GM10248 (cell line): Measurements from ENCODE around the gene SPATA17.
"Not testable (repeated sequence)": the region's sequence is repeated elsewhere in the genome, so short reads cannot be mapped to it uniquely, and the experiment has no call there.

ENCODE experiments used
- CTCF ChIA-PET: fragments of 300-600 bp; sonication (Branson Sonifier 250); formaldehyde crosslinking; extraction: SDS; loops from one replicate; lab custom pipeline; 2021; ENCODE audit warnings: antibody characterized with exemption; lab: Yijun Ruan, JAX
- POLR2A ChIA-PET: fragments of 350-650 bp; sonication (Branson Sonifier 250); formaldehyde crosslinking; extraction: SDS; loops from one replicate; lab custom pipeline; 2020; ENCODE audit warnings: antibody characterized with exemption; lab: Yijun Ruan, JAX
- DNase-seq: peaks from one replicate; pipeline ENCODE4 v3.0.0; 2012; ENCODE audit errors: extremely low spot score
- CTCF ChIP-seq: IDR thresholded peaks from 2 replicates; pipeline ENCODE4 v1.5.1; 2012; ENCODE audit warnings: mild to moderate bottlenecking, low read depth; ENCODE audit errors: extremely low read depth, missing control alignments, control extremely low read depth

SPATA17 gene

DNA sequence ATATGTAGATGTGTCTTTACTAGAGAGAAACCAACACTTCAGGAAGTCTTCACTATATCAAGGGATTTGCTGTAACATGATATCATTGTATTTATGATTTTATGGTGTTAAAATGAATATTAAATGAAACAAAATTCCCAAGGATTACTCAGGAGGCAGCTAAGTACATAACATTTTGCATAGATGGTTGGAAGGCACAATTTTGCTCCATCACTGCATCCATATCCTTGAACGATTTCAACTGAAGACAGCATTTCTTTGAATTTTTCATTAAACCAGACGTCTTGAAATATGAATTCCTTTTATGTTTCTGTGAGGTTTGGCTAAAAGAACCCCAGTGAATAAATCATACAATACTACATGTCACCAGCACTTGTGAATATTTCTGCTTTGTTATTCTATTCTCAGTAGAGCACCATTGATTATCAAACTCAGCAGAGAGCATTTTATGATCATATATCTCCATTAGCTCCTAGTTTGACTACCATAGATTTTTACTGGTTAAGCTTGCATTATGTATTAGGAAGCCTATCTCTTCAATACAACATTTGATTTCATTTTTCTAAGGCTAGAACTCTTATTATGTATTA, 37.3 kb downstream of the SPATA17 start:
- DNase-seq, result no peak
- POLR2A ChIA-PET, result no interaction called here
- no peak for TF ChIP-seq CTCF
- CTCF ChIA-PET, result interaction anchor here (1.3 to 1.4 kb wide), 2 partner anchors 10 to 619 kb away, joined by 3 to 4 read pairs; no protein-coding TSS in a partner anchor

GRCh38 chr1:217673387-217673786, 42.2 kb downstream of the SPATA17 start:
- no peak for TF ChIP-seq CTCF
- ChIA-PET POLR2A (no interaction called here), CTCF (interaction anchor here (2.5 kb wide), 1 partner anchor 13 kb away, joined by 10 read pairs; no protein-coding TSS in a partner anchor)
- DNase-seq, result no peak

DNA sequence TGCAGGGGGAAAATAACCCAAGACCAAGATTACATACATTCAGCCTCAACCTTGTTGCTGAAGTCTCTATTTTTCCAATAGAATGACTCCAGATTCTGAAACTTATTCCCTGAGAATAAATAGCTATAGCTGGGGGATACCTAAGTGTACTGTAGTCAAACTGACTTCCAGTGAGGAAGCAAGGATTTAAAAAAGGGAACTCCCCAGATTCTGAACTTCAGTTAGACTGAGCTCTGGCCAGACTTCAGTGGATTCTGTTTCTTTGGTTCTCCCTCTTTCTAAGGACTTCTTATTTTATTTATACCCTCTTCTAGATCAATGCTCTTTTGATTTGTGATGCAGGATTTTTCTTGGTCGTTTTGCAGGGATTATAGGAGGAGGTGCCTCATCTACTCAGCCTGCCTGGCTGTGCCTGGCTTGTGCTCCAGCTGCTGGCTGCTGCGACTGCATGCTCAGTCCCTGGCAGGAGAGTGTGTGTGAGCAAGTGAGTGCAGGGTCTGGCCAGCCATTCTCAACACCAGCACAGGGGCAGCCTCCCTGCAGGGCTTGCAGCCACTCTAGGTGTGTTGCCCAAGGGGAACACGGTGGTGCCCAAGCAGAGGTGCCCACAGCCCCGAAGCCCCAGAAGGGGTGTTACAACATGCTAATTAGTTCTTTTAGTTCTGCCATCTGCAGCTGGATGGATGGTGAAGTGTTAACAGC, 43.0 kb downstream of the SPATA17 start:
- ChIA-PET CTCF (interaction anchor here (2.5 kb wide), 1 partner anchor 13 kb away, joined by 10 read pairs; no protein-coding TSS in a partner anchor), POLR2A (no interaction called here)
- DNase-seq, result no peak
- no peak for TF ChIP-seq CTCF

DNA sequence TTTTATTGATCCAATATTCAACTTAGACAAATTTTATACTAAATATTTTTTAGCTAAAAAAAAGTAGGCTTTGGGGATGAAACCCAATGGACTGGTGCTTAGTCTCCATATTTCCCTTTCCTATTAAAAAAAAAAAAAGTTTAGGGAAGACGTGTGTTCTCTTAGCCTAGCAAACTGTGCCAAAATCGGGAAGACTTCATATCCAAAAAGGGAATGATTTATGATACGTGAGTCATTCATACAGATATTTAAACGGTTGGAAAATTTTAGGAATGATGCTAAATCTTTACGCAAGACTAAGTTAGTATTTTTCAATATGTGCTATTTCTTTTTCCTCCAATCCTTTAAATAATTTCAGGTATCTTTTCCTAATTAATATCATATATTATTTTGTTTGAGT, 50.7 kb downstream of the SPATA17 start:
- no peak for TF ChIP-seq CTCF
- CTCF ChIA-PET, result no interaction called here
- POLR2A ChIA-PET, result no interaction called here
- DNase-seq, result no peak

DNA sequence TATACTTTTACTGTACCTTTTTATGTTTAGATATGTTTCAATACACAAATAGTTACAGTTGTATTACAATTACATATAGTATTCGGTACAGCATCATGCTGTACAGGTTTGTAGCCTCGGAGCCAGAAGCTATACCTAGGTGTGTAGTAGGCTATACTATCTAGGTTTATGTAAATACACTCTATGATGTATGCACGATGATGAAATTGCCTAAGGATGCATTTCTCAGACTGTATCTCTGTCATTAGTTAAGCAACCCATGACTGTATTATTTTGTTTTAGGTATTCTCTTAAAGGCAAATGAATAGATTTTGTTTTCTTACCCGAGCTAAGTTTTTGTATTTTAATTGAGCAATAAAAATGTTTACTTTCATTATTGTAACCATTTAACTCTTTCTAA, 56.4 kb downstream of the SPATA17 start:
- no peak for TF ChIP-seq CTCF
- ChIA-PET CTCF (no interaction called here), POLR2A (no interaction called here)
- DNase-seq, result no peak

DNA sequence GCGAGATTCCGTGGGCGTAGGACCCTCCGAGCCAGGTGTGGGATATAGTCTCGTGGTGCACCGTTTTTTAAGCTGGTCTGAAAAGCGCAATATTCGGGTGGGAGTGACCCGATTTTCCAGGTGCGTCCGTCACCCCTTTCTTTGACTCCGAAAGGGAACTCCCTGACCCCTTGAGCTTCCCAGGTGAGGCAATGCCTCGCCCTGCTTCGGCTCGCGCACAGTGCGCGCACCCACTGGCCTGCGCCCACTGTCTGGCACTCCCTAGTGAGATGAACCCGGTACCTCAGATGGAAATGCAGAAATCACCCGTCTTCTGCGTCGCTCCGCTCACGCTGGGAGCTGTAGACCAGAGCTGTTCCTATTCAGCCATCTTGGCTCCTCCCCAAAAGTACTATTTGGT, 65.0 kb downstream of the SPATA17 start:
- CTCF ChIA-PET, POLR2A ChIA-PET, DNase-seq: not testable (repeated sequence)

DNA sequence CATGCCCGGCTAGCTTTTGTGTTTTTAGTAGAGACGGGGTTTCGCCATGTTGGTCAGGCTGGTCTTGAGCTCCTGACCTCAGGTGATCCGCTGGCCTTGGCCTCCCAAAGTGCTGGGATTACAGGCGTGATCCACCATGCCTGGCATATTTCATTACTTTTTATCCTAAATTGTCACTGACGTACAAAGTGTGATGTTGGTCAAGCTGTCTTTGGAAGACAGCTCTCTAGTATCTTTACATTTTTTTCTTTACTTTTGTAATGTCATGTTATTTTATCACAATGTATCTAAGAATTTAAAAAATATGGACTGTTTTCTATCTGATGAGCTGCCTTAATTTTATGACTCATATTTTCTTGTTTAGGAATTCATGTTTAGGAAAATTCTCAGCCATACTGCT, 72.2 kb downstream of the SPATA17 start:
- ChIA-PET CTCF (interaction anchor here (0.9 kb wide), 1 partner anchor 13 kb away, joined by 3 read pairs; no protein-coding TSS in a partner anchor), POLR2A (no interaction called here)
- DNase-seq, result no peak
- TF ChIP-seq CTCF, result no peak
